Measurements from ENCODE around the gene AFF3. TPM values are rescaled to one million over a fixed set of nuclear protein-coding genes. Genes with fewer than 3 reads are reported as not detected.

Gene AFF3
- total and polyA plus RNA-seq, 2 of the 4 experiments (the other 2 are of a cell fraction) = 12.9 to 14.3 TPM

GRCh38 chr2:99856119-99856518, 286.3 kb downstream of the AFF3 start:
- dilution Hi-C loops (cut with HindIII; ENCODE audit: low sequenced_read_pairs, unreplicated experiment) (no loop called here), in situ Hi-C loops (cut with MboI; ENCODE audit: low sequenced_read_pairs) (no loop called here), intact Hi-C loops (cut with micrococcal nuclease) (no loop called here)
- Histone ChIP-seq H3K4ac (ENCODE audit: low read depth, low read length) (no peak overlapping the region), H4K8ac (ENCODE audit: low read depth in 2 of 2, low read length in 2 of 2) (no peak overlapping the region), H2BK20ac (ENCODE audit: low read depth, low read length) (no peak overlapping the region), H2BK15ac (ENCODE audit: low read depth, low read length) (no peak overlapping the region), H3K18ac (ENCODE audit: low read depth, low read length) (no peak overlapping the region), H2AK9ac (replicated peaks; ENCODE audit: low read depth, low read length, poor library complexity) (no peak overlapping the region), H3K9ac (ENCODE audit: low read depth, low read length) (no peak overlapping the region), H3K4me3 (ENCODE audit: insufficient read depth, low read depth, low read length) (no peak overlapping the region), H3K9me1 (ENCODE audit: insufficient read depth, low read length) (peaks cover 7% of the 10 kb centered on the region), H4K5ac (ENCODE audit: low read depth, low read length) (no peak overlapping the region), H2AFZ (replicated peaks; ENCODE audit: low read length, poor library complexity) (no peak overlapping the region), H3K79me1 (ENCODE audit: low read depth in 1 of 2, low read length in 2 of 2) (peaks cover 4 to 30% of the 10 kb centered on the region in 2 experiments; a peak in 3 of 4 replicates), H3K4me1 (ENCODE audit: control insufficient read depth, insufficient read depth, low read length) (peaks cover 20% of the 10 kb centered on the region), H2AK5ac (ENCODE audit: low read depth, low read length) (no peak overlapping the region), H3K27me3 (ENCODE audit: control insufficient read depth, insufficient read depth, low read length) (no peaks in the 10 kb centered on the region), H3K9me3 (ENCODE audit: control insufficient read depth, insufficient read depth, low read length) (no peaks in the 10 kb centered on the region), H3K36me3 (ENCODE audit: control insufficient read depth, insufficient read depth, low read length) (no peaks in the 10 kb centered on the region), H4K20me1 (ENCODE audit: insufficient read depth, low read length) (no peaks in the 10 kb centered on the region), H2BK120ac (ENCODE audit: low read depth, low read length) (no peak overlapping the region), H3K4me2 (ENCODE audit: low read depth, low read length) (no peak overlapping the region), H2BK5ac (ENCODE audit: low read depth, low read length, poor library complexity, severe bottlenecking) (no peak overlapping the region), H3K14ac (replicated peaks; ENCODE audit: low read depth, low read length) (no peak overlapping the region), H4K91ac (ENCODE audit: insufficient read depth, low read depth, low read length) (no peak overlapping the region), H3K56ac (ENCODE audit: extremely low read depth, insufficient read depth, low read length) (no peak overlapping the region), H3K23ac (ENCODE audit: low read depth, low read length) (no peak overlapping the region), H3K27ac (ENCODE audit: insufficient read depth, low read length) (no peak overlapping the region)
- no CpG with 5 or more reads among the region's 1 CpG for WGBS, 2 experiments (ENCODE audit: extremely low coverage in 2 of 2, insufficient read length in 1 of 2)
- BruUV-seq (replicated peaks) = no TSS peak
- no peak for DNase-seq
- CTCF ChIA-PET = interaction anchor here (1.7 kb wide), 1 partner anchor 15 kb away, joined by 4 read pairs; no protein-coding TSS in a partner anchor
- no peak for ATAC-seq (ENCODE audit: low read depth)
- TF ChIP-seq POLR2A (IDR thresholded peaks at IDR 0.05; ENCODE audit: low read depth, low read length) = no peak
- no peak for TF ChIP-seq BHLHE40 (IDR thresholded peaks at IDR 0.05; ENCODE audit: low read depth, low read length)
- TF ChIP-seq CEBPB (IDR thresholded peaks at IDR 0.05; ENCODE audit: low read depth, low read length) = no peak
- no peak for TF ChIP-seq CHD1 (IDR thresholded peaks at IDR 0.05; ENCODE audit: low read depth, low read length)
- no peak for TF ChIP-seq RFX5 (IDR thresholded peaks at IDR 0.05; ENCODE audit: low read depth, low read length)
- TF ChIP-seq RAD21 (IDR thresholded peaks at IDR 0.05; ENCODE audit: low read length) = no peak
- no peak for TF ChIP-seq MXI1 (IDR thresholded peaks at IDR 0.05; ENCODE audit: borderline replicate concordance, low read depth, low read length)
- TF ChIP-seq ELK1 (IDR thresholded peaks at IDR 0.05; ENCODE audit: borderline replicate concordance, low read depth, low read length) = no peak
- no peak for TF ChIP-seq CTCF (conservative IDR thresholded peaks at IDR 0.05; ENCODE audit: low read depth, low read length)
- no peak for TF ChIP-seq NFE2L2 (IDR thresholded peaks at IDR 0.05; ENCODE audit: low read depth, low read length)
- no peak for TF ChIP-seq MAZ (IDR thresholded peaks at IDR 0.05; ENCODE audit: borderline replicate concordance, low read depth, low read length)
- POLR2A ChIA-PET (ENCODE audit: unreplicated experiment) = no interaction called here

All from IMR-90 (cell line).